GM21786 (cell line): ENCODE data around the gene DGLUCY.
A peak's percentile ranks its signal among the peaks of the same experiment; 100 is the strongest.
"Not testable (repeated sequence)": the region's sequence is repeated elsewhere in the genome, so short reads cannot be mapped to it uniquely, and the experiment has no call there.

Experiments used
- ATAC-seq: cut with Tn5 transposase; IDR thresholded peaks from one replicate; pipeline ENCODE4 v1.9.1; 2021; ENCODE audit not compliant: unreplicated experiment

Gene DGLUCY

DNA sequence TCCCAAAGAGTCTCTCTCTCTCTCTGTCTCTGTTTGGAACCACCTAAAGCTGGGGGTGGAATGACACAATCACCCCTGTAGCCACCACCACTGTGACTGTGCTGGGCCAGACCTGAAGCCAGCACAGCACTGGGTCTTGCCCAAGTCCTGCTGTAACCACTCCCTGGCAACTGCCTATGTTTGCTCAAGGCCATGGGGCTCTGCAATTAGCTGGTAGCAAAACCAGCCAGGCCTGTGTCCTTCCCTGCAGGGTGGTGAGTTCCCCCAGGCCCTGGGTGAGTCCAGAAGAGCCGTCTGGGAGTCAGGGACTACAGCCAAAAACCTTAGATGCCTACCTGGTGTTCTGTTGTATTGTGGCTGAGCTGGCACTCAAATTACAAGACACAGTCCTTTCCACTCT is 50.8 kb downstream of the DGLUCY start:
- ATAC-seq: no peak

DNA sequence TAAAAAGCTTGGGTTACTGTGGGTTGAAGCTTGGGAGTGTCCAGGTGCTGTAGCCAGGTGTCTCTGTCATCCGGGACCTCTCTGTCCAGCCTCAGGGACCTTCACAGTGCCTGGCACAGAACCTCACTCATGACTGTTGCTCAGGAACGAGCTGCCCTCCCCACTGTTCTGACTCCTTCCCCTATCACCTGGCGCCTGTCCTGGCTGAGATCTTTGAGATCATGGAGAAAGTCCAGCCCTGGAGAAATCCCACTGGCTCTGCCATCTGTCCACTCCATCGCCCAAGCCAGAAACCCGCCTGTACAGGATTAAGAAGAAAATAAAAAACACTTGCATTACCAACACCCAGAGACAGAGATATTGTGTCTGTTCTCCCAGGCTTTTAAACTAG is 53.5 kb downstream of the DGLUCY start:
- ATAC-seq: no peak

DNA sequence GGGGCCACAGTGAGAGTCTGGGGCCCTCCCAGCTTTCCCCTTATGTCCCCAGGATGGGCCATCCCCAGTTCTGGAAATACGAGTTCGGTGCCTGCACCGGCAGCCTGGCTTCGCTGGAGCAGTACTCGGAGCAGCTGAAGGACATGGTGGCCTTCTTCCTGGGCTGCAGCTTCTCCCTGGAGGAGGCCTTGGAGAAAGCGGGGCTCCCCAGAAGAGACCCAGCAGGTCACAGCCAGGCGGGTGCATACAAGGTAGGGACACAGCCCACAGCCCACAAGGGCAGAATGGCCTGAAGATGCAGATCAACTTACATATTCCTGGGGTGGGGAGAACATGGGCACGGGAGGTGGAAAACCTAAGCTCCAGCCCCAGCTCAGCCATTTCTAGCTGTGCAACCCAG is 56.1 kb downstream of the DGLUCY start:
- no peak for ATAC-seq

DNA sequence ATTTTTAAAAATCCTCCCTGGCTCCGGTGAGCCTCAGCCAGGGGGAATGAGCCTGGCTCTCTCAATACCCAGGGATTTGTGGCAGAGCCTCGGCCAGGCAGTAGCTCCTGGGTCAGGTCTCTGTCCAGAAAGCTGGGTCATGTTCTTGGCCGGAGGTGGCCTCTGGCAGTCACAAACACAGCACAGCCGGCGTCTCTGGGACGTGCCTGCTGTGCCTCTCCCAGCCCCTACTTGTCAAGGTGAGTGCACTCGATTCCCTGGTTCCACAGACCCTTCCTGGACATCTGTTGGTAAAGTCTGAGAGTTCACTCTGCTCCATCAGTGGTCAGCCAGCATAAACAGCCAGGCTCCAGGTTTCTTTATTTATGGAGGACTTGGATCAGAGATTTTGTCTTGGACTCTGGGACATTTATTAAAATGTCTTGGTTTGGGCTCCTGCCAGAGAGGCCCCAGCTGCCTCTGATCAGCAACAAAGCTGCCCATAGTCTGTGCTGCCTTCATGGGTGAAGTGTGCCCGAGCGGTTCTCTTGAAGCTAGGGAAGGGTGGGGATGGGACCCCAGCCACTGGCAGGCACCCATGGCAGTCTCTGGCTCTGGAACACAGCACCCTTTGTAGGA is 56.7 kb downstream of the DGLUCY start:
- no peak for ATAC-seq

- no peak for ATAC-seq
These were observed 57.4 kb downstream of the DGLUCY start for GRCh38 chr14:91171291-91171690.

GRCh38 chr14:91173221-91173670 is 59.4 kb downstream of the DGLUCY start:
- ATAC-seq: no peak

GRCh38 chr14:91173904-91174303 is 60.0 kb downstream of the DGLUCY start:
- ATAC-seq: no peak

GRCh38 chr14:91175291-91176201 is 61.7 kb downstream of the DGLUCY start:
- ATAC-seq: no peak

DNA sequence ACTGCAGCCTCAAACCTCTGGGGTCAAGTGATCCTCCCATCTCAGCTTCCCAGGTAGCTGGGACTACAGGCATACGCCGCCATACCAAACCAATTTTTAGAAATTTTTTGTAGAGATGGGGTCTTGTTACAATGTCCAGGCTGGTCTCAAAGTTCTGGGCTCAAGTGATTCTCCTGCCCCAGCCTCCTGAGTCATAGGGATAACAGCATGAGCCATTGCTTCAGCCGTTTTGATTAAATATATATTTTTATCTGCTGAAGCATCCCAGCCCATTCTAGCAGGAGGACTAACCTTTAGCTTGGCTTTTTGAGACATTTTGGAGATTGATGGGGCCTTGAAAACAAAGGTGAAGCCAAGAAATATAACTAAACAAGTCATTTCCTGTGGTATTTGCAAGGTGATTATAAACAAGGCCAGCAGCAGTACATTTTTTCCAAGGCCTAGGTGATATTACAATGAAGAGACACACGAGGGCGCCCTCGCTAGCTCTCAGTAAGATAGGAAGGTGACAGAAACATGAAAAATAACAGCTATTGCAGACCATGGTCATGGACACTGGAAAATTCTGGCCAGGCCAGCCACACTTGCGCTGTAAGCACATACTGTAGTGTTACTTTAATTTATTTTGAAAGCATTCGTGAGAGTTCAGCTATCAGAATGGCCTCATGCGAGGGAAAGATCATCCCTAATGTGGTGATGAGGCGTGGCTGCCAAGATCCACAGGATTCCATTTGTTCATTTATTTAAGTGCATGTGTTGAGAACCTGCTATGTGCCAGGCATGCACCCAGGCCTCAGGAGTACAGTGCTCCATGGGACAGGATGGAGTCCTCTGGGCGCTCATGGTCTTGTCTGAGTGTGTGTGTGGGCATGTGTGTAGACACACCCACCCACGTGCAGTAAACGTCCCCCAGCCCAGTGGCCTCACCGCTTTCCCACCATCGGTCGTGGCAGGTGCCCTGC is 63.5 kb downstream of the DGLUCY start:
- peak; percentile 45 for ATAC-seq

GRCh38 chr14:91180611-91181010 is 66.7 kb downstream of the DGLUCY start:
- no peak for ATAC-seq

- not testable (repeated sequence) for ATAC-seq
These were observed 68.9 kb downstream of the DGLUCY start for GRCh38 chr14:91182753-91183152.

DNA sequence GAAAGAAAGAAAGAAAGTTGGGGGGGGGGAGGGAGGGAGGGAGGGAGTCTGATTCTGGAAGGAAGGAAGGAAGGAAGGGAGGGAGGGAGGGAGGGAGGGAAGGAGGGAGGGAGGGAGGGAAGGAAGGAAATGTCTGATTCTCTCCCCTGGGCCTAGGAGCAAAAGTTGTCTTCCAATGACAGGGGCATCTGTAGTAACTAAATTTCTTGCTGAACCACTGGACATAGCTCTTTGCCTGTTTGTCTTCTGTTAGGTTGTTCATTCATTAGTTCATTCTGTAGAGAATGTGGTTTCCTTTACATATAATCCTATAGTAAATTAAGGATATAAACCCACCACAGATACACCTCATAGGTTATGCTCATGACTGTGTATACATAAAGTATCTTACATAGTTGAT is 70.7 kb downstream of the DGLUCY start:
- ATAC-seq: no peak

DNA sequence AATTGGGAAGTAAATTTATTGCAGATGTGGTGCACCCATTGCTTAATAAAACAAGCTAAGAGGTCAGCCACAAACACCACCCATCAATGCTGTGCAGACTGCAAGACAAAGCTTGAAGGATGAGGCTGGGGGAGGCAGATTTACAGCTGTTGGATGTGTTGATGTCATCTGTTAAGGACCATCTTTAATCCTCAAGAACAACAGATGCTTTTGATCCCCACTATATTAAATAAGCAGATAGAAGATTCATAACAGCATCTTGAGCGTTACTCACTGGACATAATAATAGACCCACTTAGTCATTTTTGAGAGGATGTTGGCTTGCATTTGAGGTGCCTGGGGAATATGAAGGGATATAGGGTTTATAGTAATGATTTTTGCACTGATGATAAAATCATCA is 71.8 kb downstream of the DGLUCY start:
- no peak for ATAC-seq

GRCh38 chr14:91186515-91187066 is 72.7 kb downstream of the DGLUCY start:
- ATAC-seq: no peak

DNA sequence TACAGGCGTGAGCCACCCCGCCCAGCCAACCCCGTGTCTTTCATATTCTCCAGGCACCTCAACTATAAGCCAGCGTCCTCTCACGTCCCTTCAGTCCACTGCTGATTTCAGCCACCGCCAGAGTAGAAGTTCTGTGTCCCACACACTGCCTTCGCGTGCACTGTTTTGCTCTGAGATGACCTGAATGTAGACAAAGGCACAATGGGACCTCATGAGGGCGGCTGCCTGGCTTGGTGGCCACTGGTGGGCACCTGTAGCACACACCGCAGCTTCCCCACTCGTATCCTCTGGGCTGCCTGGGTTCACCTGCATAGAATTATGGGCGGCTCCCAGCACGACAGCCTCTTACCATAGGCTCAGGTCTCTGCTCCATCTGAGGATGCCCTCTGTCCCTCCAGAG is 73.4 kb downstream of the DGLUCY start:
- no peak for ATAC-seq

GRCh38 chr14:91190853-91191252 is 77.0 kb downstream of the DGLUCY start:
- ATAC-seq: no peak

DNA sequence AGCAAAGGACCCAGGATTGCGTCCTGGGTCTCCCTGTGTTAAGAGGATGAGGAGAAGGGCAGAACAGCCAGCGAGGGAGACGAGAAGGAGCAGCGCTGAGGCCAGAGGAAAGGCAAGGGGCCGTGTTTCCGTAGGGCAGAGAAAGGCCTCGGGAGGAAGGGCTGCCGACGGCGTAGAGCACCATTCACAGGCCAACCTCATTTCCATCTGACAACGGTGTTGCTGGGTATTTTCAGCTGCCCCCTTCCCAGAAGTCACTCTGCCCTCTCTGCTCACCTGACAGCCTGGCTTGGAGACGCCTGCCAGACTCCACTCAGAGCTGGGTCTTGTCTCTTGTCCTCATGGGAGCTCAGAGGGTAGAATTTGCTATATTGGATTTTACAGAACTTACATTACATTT is 79.2 kb downstream of the DGLUCY start:
- ATAC-seq: no peak

- ATAC-seq: no peak
These were observed 82.0 kb downstream of the DGLUCY start for GRCh38 chr14:91195881-91196280.

GRCh38 chr14:91197631-91198030 is 83.8 kb downstream of the DGLUCY start:
- no peak for ATAC-seq

DNA sequence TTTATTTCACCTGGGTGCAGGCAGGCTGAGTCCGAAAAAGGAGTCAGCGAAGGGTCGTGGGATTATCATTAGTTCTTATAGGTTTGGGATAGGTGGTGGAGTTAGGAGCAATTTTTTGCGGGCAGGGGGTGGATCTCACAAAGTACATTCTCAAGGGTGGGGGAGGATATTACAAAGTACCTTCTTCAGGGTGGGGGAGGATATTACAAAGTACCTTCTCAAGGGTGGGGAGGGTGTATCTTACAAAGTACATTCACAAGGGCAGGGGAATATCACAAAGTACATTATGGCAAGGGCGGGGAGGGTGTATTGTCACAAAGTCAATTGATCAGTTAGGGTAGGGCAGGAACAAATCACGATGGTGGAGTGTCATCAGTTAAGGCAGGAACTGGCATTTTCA is 86.9 kb downstream of the DGLUCY start:
- ATAC-seq: not testable (repeated sequence)
